MM.1S (cell line): ENCODE data around the gene ACTL7B.
"Not testable (repeated sequence)": the region's sequence is repeated elsewhere in the genome, so short reads cannot be mapped to it uniquely, and the experiment has no call there.

ENCODE experiments used
- DNase-seq: peaks from one replicate; pipeline ENCODE4 v3.0.0-alpha.2; 2015
- H2AFZ ChIP-seq: fragments of 300-600 bp; sonication (generic); 2 replicates; pipeline ENCODE4 v1.6.0; 2016; ENCODE audit warnings: antibody characterized with exemption, low read length
- H3F3A ChIP-seq: fragments of 300-600 bp; sonication (generic); 2 replicates; pipeline ENCODE4 v1.6.1; 2016; ENCODE audit warnings: mild to moderate bottlenecking, antibody characterized with exemption, low read length, moderate library complexity, mixed read lengths; ENCODE audit not compliant: insufficient read depth
- H3K27ac ChIP-seq: fragments of 300-600 bp; sonication (generic); 2 replicates; pipeline ENCODE4 v1.5.1; 2016; ENCODE audit warnings: mild to moderate bottlenecking, low read length
- H3K27me3 ChIP-seq: fragments of 300-600 bp; sonication (generic); replicated peaks from 2 replicates; pipeline ENCODE4 v1.6.0; 2016; ENCODE audit warnings: low read length; ENCODE audit not compliant: insufficient read depth
- H3K36me3 ChIP-seq: fragments of 300-600 bp; sonication (generic); replicated peaks from 2 replicates; pipeline ENCODE4 v1.6.1; 2016; ENCODE audit warnings: mild to moderate bottlenecking, low read length, mixed read lengths; ENCODE audit not compliant: insufficient read depth
- H3K4me1 ChIP-seq: fragments of 300-600 bp; sonication (generic); 2 replicates; pipeline ENCODE4 v1.6.1; 2016; ENCODE audit warnings: low read length, mixed read lengths
- H3K4me2 ChIP-seq: fragments of 300-600 bp; sonication (generic); 2 replicates; pipeline ENCODE4 v1.6.0; 2016; ENCODE audit warnings: low read depth, low read length
- H3K4me3 ChIP-seq: fragments of 300-600 bp; sonication (generic); 2 replicates; pipeline ENCODE4 v1.5.1; 2016; ENCODE audit warnings: low read length, mixed read lengths
- H3K79me2 ChIP-seq: fragments of 300-600 bp; sonication (generic); 2 replicates; pipeline ENCODE4 v1.6.1; 2016; ENCODE audit warnings: mixed run types, low read length, mixed read lengths
- H3K9ac ChIP-seq: fragments of 300-600 bp; sonication (generic); 2 replicates; pipeline ENCODE4 v1.6.1; 2016; ENCODE audit warnings: low read length, mixed read lengths
- H3K9me2 ChIP-seq: fragments of 300-600 bp; sonication (generic); replicated peaks from 2 replicates; pipeline ENCODE4 v1.6.1; 2016; ENCODE audit warnings: mild to moderate bottlenecking, low read length, mixed read lengths; ENCODE audit not compliant: insufficient read depth
- H3K9me3 ChIP-seq: fragments of 300-600 bp; sonication (generic); replicated peaks from 2 replicates; pipeline ENCODE4 v1.6.1; 2016; ENCODE audit warnings: mild to moderate bottlenecking, low read length, mixed read lengths; ENCODE audit not compliant: insufficient read depth
- H4K20me1 ChIP-seq: fragments of 300-600 bp; sonication (generic); 2 replicates; pipeline ENCODE4 v1.6.1; 2016; ENCODE audit warnings: mild to moderate bottlenecking, low read length, moderate library complexity, mixed read lengths; ENCODE audit not compliant: insufficient read depth
- CTCF ChIP-seq: fragments of 300-600 bp; sonication (generic); IDR thresholded peaks from 2 replicates; pipeline ENCODE4 v1.5.1; 2016; ENCODE audit warnings: antibody characterized with exemption, low read length, mixed read lengths
- EZH2 ChIP-seq: fragments of 300-600 bp; sonication (generic); optimal IDR thresholded peaks from 2 replicates; pipeline ENCODE3; 2017; ENCODE audit warnings: low read depth, mild to moderate bottlenecking, antibody characterized with exemption, low read length, mixed read lengths
- EZH2phosphoT487 ChIP-seq: fragments of 300-600 bp; sonication (generic); IDR thresholded peaks from 2 replicates; pipeline ENCODE4 v1.6.1; 2018; ENCODE audit warnings: antibody characterized with exemption, low read length

Gene ACTL7B

GRCh38 chr9:108897324-108898096 lies 41.7 kb upstream of the ACTL7B start:
- Histone ChIP-seq H3K4me2 (no peak overlapping the region), H3K9ac (no peak overlapping the region), H3K4me1 (no peaks in the 10 kb centered on the region), H3K9me2 (no peaks in the 10 kb centered on the region), H3K4me3 (no peak overlapping the region), H3K27me3 (no peaks in the 10 kb centered on the region), H2AFZ (no peak overlapping the region), H3K27ac (no peak overlapping the region), H3F3A (no peaks in the 10 kb centered on the region), H3K79me2 (no peaks in the 10 kb centered on the region), H4K20me1 (no peaks in the 10 kb centered on the region), H3K36me3 (no peaks in the 10 kb centered on the region; the same call in 1 of the 2 replicates), H3K9me3 (no peaks in the 10 kb centered on the region)
- no peak for DNase-seq
- TF ChIP-seq CTCF, result no peak
- TF ChIP-seq EZH2, result no peak
- no peak for TF ChIP-seq EZH2phosphoT487

GRCh38 chr9:108894225-108894997 lies 38.6 kb upstream of the ACTL7B start:
- Histone ChIP-seq H3K9ac (no peak overlapping the region), H3K4me3 (no peak overlapping the region), H3K4me2 (no peak overlapping the region), H3F3A (no peaks in the 10 kb centered on the region; the same call in 1 of the 2 replicates), H2AFZ (no peak overlapping the region), H3K9me3 (no peaks in the 10 kb centered on the region), H3K79me2 (no peaks in the 10 kb centered on the region), H4K20me1 (no peaks in the 10 kb centered on the region), H3K27ac (no peak overlapping the region), H3K36me3 (no peaks in the 10 kb centered on the region; the same call in 1 of the 2 replicates), H3K27me3 (no peaks in the 10 kb centered on the region), H3K9me2 (no peaks in the 10 kb centered on the region), H3K4me1 (0 out of 2 replicates have a peak, but pooled peaks cover 6% of the 10 kb centered on the region)
- TF ChIP-seq EZH2phosphoT487 (no peak), CTCF (no peak), EZH2 (no peak)
- no peak for DNase-seq

- Histone ChIP-seq H3K27me3 (no peaks in the 10 kb centered on the region), H3K4me2 (no peak overlapping the region), H3K4me3 (no peak overlapping the region), H2AFZ (no peak overlapping the region), H3K27ac (no peak overlapping the region), H3K9me3 (no peaks in the 10 kb centered on the region), H3K4me1 (peaks cover 19% of the 10 kb centered on the region), H3K79me2 (no peaks in the 10 kb centered on the region), H3F3A (no peaks in the 10 kb centered on the region; the same call in 1 of the 2 replicates), H3K36me3 (no peaks in the 10 kb centered on the region; the same call in 1 of the 2 replicates), H3K9me2 (no peaks in the 10 kb centered on the region), H4K20me1 (no peaks in the 10 kb centered on the region), H3K9ac (no peak overlapping the region)
- DNase-seq, result no peak
- TF ChIP-seq EZH2 (no peak), EZH2phosphoT487 (no peak), CTCF (peak; percentile 19; the same call in 1 of the 2 replicates)
Measured at GRCh38 chr9:108889649-108890067, 33.9 kb upstream of the ACTL7B start.

- not testable (repeated sequence) for H3K27me3 ChIP-seq, DNase-seq, H3K36me3 ChIP-seq, H3K79me2 ChIP-seq, H3F3A ChIP-seq, H3K9ac ChIP-seq, H4K20me1 ChIP-seq, H3K4me3 ChIP-seq, H3K9me2 ChIP-seq, H2AFZ ChIP-seq, H3K27ac ChIP-seq, H3K4me2 ChIP-seq, H3K9me3 ChIP-seq
- peaks cover 19% of the 10 kb centered on the region for H3K4me1 ChIP-seq
Measured at GRCh38 chr9:108886594-108887271, 30.9 kb upstream of the ACTL7B start.
